ENCODE data around the gene PLCB4. TPM values are rescaled to one million over a fixed set of nuclear protein-coding genes. Genes with fewer than 3 reads are reported as not detected.

PLCB4 gene
- total RNA-seq, 1 donor from 2014 or later: 21.2 TPM

GRCh38 chr20:9024606-9025005, 44.3 kb upstream of the PLCB4 start:
- TF ChIP-seq CTCF (conservative IDR thresholded peaks at IDR 0.05): no peak
- H3K9me3 Mint-ChIP-seq: no peaks in the 10 kb centered on the region
- DNase-seq (ENCODE audit: extremely low spot score, unreplicated experiment): no peak
- peaks cover 12% of the 10 kb centered on the region for H3K4me1 Mint-ChIP-seq (ENCODE audit: unreplicated experiment)
- H3K4me3 Mint-ChIP-seq: no peak overlapping the region
- no peaks in the 10 kb centered on the region for H3K36me3 Mint-ChIP-seq
- H3K27me3 Mint-ChIP-seq: no peaks in the 10 kb centered on the region
- H3K27ac Mint-ChIP-seq: no peak overlapping the region

- no peaks in the 10 kb centered on the region for H3K27me3 Mint-ChIP-seq
- DNase-seq (ENCODE audit: extremely low spot score, unreplicated experiment): no peak
- H3K36me3 Mint-ChIP-seq: no peaks in the 10 kb centered on the region
- TF ChIP-seq CTCF (conservative IDR thresholded peaks at IDR 0.05): no peak
- no peak overlapping the region for H3K4me3 Mint-ChIP-seq
- peaks cover 12% of the 10 kb centered on the region for H3K4me1 Mint-ChIP-seq (ENCODE audit: unreplicated experiment)
- H3K9me3 Mint-ChIP-seq: no peaks in the 10 kb centered on the region
- H3K27ac Mint-ChIP-seq: no peak overlapping the region
These were observed 43.9 kb upstream of the PLCB4 start for GRCh38 chr20:9025011-9025410.

- no peak for DNase-seq (ENCODE audit: extremely low spot score, unreplicated experiment)
- H3K27me3 Mint-ChIP-seq: no peaks in the 10 kb centered on the region
- no peak for TF ChIP-seq CTCF (conservative IDR thresholded peaks at IDR 0.05)
- H3K4me3 Mint-ChIP-seq: no peak overlapping the region
- no peaks in the 10 kb centered on the region for H3K36me3 Mint-ChIP-seq
- peaks cover 12% of the 10 kb centered on the region for H3K4me1 Mint-ChIP-seq (ENCODE audit: unreplicated experiment)
- H3K27ac Mint-ChIP-seq: no peak overlapping the region
- H3K9me3 Mint-ChIP-seq: no peaks in the 10 kb centered on the region
These were observed 43.2 kb upstream of the PLCB4 start for GRCh38 chr20:9025643-9026042.

- H3K36me3 Mint-ChIP-seq: no peaks in the 10 kb centered on the region
- TF ChIP-seq CTCF (conservative IDR thresholded peaks at IDR 0.05): no peak
- H3K27me3 Mint-ChIP-seq: no peaks in the 10 kb centered on the region
- DNase-seq (ENCODE audit: extremely low spot score, unreplicated experiment): no peak
- H3K27ac Mint-ChIP-seq: no peak overlapping the region
- no peaks in the 10 kb centered on the region for H3K4me1 Mint-ChIP-seq (ENCODE audit: unreplicated experiment)
- H3K9me3 Mint-ChIP-seq: peaks cover 9% of the 10 kb centered on the region
- no peak overlapping the region for H3K4me3 Mint-ChIP-seq
These were observed 41.3 kb upstream of the PLCB4 start for GRCh38 chr20:9027626-9028025.

- H3K27ac Mint-ChIP-seq: no peak overlapping the region
- DNase-seq (ENCODE audit: extremely low spot score, unreplicated experiment): no peak
- H3K4me3 Mint-ChIP-seq: no peak overlapping the region
- H3K9me3 Mint-ChIP-seq: peaks cover 12% of the 10 kb centered on the region
- H3K36me3 Mint-ChIP-seq: no peaks in the 10 kb centered on the region
- no peaks in the 10 kb centered on the region for H3K4me1 Mint-ChIP-seq (ENCODE audit: unreplicated experiment)
- no peak for TF ChIP-seq CTCF (conservative IDR thresholded peaks at IDR 0.05)
- no peaks in the 10 kb centered on the region for H3K27me3 Mint-ChIP-seq
These were observed 40.5 kb upstream of the PLCB4 start for GRCh38 chr20:9028419-9028818.

- no peak overlapping the region for H3K27ac Mint-ChIP-seq
- no peaks in the 10 kb centered on the region for H3K36me3 Mint-ChIP-seq
- peaks cover 16% of the 10 kb centered on the region for H3K9me3 Mint-ChIP-seq
- TF ChIP-seq CTCF (conservative IDR thresholded peaks at IDR 0.05): no peak
- H3K27me3 Mint-ChIP-seq: no peaks in the 10 kb centered on the region
- DNase-seq (ENCODE audit: extremely low spot score, unreplicated experiment): no peak
- no peak overlapping the region for H3K4me3 Mint-ChIP-seq
- no peaks in the 10 kb centered on the region for H3K4me1 Mint-ChIP-seq (ENCODE audit: unreplicated experiment)
These were observed 36.9 kb upstream of the PLCB4 start for GRCh38 chr20:9031991-9032390.

Measured in type B pancreatic cell (in vitro differentiated cells).